GM19468 (cell line): ENCODE data around the gene ST7L.

Source experiments
- ATAC-seq: cut with Tn5 transposase; IDR thresholded peaks from one replicate; pipeline ENCODE4 v1.9.1; 2021; ENCODE audit warnings: mild to moderate bottlenecking, moderate library complexity, moderate number of reproducible peaks; ENCODE audit not compliant: unreplicated experiment; ENCODE audit errors: extremely low read depth

ST7L gene

GRCh38 chr1:112619518-112620376 lies 806 bp upstream of the ST7L start, which contains the start of gene CAPZA1:
CAPZA1 (plus strand) TSS chr1:112619832; CDS start chr1:112619845, 13 bp downstream.
- peak; percentile 57 for ATAC-seq

DNA sequence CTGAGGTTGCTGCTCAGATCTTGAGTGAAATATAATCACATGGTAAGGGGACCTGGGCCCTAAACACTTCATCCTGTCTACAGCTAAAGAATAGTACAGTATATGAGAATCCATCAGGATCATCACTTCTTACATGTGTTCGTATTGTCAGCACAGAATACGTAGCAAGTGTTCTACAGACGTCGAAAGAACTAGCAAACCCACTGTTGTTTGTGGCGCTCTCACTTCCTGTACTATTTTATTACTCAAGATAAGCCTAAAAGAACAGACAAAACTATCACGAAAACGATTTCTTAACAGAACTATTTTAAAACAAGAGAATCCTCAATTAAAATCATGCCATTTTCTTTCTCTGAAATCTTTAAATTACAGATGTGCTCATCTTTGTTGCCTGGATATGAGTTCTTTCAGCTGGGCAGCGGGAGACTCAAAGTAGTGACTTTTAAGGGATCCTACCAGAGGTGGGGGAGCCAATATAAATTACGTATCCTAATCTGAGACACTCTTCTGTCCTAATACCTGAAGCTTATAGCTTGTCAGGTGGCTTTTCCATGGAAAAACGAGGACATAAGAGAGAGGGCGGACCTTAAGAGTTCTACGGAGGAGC lies 724 bp downstream of the ST7L start:
- no peak for ATAC-seq

- ATAC-seq = no peak
Measured at GRCh38 chr1:112614460-112615065, 4.4 kb downstream of the ST7L start.

DNA sequence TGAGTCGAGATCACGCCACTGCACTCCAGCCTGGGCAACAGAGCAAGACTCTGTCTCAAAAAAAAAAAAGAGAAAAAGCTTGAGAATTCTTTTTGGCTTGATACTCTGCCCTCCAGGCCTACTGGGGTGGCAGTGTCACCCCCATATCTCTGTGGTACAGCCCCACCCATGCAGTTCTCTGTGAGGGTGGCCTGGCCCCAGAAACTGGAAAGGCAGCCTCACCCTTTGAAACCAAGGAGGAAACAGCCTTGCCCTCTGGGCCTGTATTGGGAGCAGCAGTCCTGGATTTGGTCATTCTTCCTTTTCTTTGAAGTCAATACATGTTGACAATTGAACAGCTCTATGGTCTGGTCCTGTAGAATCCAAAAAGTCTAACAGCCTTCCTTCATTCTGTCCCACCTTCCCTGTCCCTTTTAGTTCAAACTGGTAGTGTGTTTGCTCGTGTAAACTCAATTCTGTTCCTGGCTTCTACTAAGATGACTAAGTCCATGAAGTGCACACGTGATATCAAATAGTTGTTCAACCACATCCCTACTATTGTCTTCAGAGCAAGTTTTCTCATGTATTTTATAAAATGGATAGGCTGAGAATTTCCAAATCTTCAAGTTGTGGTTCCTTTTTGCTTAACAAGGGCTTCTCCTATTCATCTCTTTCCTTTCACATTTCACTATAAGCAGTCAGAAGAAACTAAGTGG lies 13.2 kb downstream of the ST7L start:
- no peak for ATAC-seq

DNA sequence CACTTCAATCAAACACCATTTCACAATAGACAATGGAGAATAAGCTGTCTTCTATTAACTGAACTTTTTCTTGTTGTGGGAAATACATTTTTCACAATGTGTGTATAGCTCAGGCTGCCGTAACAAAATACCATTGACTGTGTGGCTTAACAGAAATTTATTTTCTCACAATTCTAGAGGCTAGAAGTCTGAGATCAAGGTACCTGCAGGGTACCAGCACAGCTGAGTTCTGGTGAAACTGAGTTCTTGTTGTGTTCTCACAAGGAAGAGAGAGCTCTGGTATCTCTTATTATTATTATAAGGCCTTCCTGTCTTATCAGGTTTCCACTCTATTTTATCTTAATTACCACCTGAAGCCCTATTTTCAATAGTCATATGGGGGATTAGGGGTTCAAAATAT lies 15.4 kb downstream of the ST7L start:
- no peak for ATAC-seq

GRCh38 chr1:112603012-112603411 lies 15.9 kb downstream of the ST7L start:
- no peak for ATAC-seq

GRCh38 chr1:112599477-112599876 lies 19.5 kb downstream of the ST7L start:
- ATAC-seq = no peak

- ATAC-seq = no peak
Measured at GRCh38 chr1:112594208-112594876, 24.6 kb downstream of the ST7L start.

- ATAC-seq = no peak
Measured at GRCh38 chr1:112589766-112590165, 29.2 kb downstream of the ST7L start.

- no peak for ATAC-seq
Measured at GRCh38 chr1:112583366-112583765, 35.6 kb downstream of the ST7L start.

DNA sequence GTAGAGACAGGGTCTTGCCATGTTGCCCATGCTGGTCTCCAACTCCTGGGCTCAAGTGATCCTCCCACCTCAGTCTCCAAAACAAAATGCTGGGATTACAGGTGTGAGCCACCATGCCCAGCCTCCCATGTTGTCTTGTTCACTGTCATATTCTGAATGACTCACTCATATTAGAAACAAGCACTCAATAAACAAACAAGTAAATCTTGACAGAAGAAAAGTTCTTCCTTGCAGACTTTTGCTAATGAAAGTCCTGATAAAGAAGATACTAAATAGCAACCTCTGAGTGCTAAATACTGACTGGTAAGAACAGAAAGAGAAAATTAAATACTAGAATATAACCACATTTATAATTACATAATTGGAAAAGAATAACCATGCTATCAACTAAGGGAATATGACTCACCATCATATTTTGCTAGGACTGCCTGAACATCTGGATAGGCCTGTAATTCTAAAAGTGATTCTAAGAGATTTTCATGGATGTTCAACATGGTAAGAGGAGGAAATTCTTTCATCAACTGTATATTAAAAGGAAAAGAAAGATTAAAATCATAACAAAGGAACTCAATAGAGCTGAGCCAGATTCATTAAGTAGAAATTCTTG lies 37.3 kb downstream of the ST7L start:
- no peak for ATAC-seq

GRCh38 chr1:112579801-112580510 lies 39.0 kb downstream of the ST7L start:
- no peak for ATAC-seq

- ATAC-seq = no peak
Measured at GRCh38 chr1:112576240-112576639, 42.7 kb downstream of the ST7L start.

DNA sequence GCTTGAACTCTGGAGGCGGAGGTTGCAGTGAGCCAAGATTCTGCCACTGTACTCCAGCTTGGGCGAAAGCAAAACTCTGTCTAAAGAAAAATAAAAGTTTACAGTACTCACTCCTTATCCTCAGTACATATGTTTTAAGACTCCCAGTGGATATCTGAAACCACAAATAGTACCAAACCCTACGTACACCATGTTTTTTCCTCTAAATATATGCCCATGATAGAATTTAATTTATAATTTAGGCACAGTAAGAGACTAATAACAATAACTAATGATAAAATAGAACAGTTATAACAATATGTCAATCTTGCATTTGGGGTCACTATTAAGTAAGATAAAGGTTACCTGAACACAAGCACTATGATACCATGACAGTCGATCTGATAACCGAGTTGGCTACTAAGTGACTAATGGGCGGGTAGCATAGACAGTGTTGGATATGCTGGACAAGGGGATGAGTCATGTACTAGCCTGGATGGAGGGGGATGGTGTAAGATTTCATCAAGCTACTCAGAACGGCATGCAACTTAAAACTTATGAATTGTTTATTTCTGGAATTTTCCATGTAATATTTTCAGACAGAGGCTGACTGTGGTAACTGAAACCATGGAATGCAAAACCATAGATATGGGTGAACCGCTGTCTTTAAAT lies 43.7 kb downstream of the ST7L start:
- no peak for ATAC-seq

DNA sequence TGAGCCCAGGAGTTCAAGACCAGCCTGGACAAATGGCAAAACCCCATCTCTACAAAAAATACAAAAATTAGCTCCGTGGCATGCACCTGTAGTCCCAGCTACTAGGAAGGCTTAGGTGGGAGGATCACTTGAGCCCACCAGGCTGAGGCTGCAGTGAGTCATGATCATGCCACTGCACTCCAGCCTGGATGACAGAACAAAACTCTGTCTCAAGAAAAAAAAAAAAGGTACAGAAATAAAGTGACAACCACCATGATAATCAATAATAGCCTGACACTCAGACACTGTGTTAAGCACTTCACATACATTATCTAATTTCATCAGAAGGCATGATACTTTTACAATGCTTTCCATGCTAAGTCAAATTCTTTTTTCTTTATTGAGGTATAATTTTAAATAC lies 53.1 kb downstream of the ST7L start:
- no peak for ATAC-seq

GRCh38 chr1:112564081-112564480 lies 54.9 kb downstream of the ST7L start:
- no peak for ATAC-seq

DNA sequence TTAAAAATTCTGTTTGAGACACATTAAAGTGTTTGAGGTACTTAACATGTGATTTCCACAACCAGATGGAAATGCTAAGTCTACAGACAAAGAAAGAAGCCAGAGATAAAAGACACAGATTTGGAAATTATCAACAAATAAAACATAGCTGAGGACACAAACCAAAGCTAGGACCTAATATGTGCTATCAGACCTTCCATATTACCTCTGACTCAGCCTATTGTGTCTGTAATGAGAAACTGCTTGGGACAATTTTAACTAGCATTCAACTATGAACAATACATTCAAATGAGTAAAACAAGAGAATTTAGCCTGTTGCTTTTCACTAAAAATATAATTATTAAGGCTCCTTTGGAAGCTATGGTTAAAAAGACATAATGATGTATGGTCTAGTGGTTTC lies 55.6 kb downstream of the ST7L start:
- no peak for ATAC-seq

DNA sequence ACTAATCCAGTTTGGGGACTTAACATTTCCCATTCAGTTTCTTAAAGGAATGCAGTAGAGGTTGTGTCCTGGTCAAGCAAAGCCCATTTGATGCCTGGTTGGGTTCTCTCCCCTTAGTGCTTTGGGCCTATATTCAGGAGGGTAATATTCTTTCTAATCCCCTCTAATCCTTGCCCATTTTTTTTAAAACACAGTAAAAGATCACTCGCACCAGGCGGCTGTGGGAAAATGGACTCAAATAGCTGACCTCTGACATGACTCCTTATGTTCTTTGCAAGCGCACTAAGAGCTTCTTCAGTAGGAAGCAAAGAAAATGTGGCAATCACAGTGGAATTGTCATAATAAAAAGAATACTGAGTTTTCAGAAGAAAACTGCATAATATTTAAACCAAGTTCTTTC lies 60.3 kb downstream of the ST7L start:
- no peak for ATAC-seq

GRCh38 chr1:112557385-112557784 lies 61.6 kb downstream of the ST7L start:
- no peak for ATAC-seq
